Uterus (tissue), 4 donors: ENCODE results near the gene PLEKHA4. TPM values are rescaled to one million over a fixed set of nuclear protein-coding genes. Genes with fewer than 3 reads are reported as not detected.
A peak's percentile ranks its signal among the peaks of the same experiment; 100 is the strongest.

Experiments
- DNase-seq, 2 donors: peaks; one replicate each; pipeline ENCODE4 v3.0.0-alpha.2; 2019 to 2020
- H3K27ac ChIP-seq, 2 donors: fragments of 200-600 bp; sonication (generic); 1 replicate in 1 of 2; 2 replicates in 1 of 2; pipeline ENCODE4 v1.5.1; 2016 to 2018
- H3K27me3 ChIP-seq, 2 donors: fragments of 200-600 bp; sonication (generic); one replicate each; pipeline ENCODE4 v1.5.1; 2018 to 2019; ENCODE audit warnings: control low read depth in 1 of 2
- H3K36me3 ChIP-seq, 2 donors: fragments of 200-600 bp; sonication (generic); one replicate each; pipeline ENCODE4 v1.5.1; 2019; ENCODE audit warnings: control low read depth in 1 of 2
- H3K4me1 ChIP-seq, 2 donors: fragments of 200-600 bp; sonication (generic); one replicate each; pipeline ENCODE4 v1.5.1; 2018 to 2019; ENCODE audit warnings: control low read depth in 1 of 2
- H3K4me3 ChIP-seq, 2 donors: fragments of 200-600 bp; sonication (generic); 1 replicate in 1 of 2; 2 replicates in 1 of 2; pipeline ENCODE4 v1.5.1; 2018 to 2019; ENCODE audit warnings: mild to moderate bottlenecking in 1 of 2
- H3K9me3 ChIP-seq, 2 donors: fragments of 200-600 bp; sonication (generic); one replicate each; pipeline ENCODE4 v1.5.1; 2019; ENCODE audit warnings: control low read depth in 1 of 2
- POLR2A ChIP-seq, 2 donors: fragments of 450-650 bp; IDR thresholded peaks; one replicate each; pipeline ENCODE4 v1.6.1; 2016; ENCODE audit warnings: antibody characterized with exemption in 2 of 2, mild to moderate bottlenecking in 1 of 2, moderate library complexity in 1 of 2
- intact Hi-C: fragments of 100-400 bp; cut with DNase I; formaldehyde crosslinking; loops from one replicate; pipeline ENCODE4 v1.15.1; 2023; ENCODE audit warnings: low total_unique reads
- total RNA-seq, 4 donors: library from RNA; depleted of rRNA in 3 of 4; stranded (reverse); fragments of >200 nt in 3 of 4; gene quantifications; one replicate each; pipeline versions ENCODE4 v1.1.0 to v1.2.4, GENCODE V29; 2014 to 2023
- TF ChIP-seq, protein P1 (sequence below), 4 experiments: fragments of 200-600 bp in 2 of 4; fragments of 450-650 bp in 2 of 4; sonication (generic) in 2 of 4; IDR thresholded peaks; one replicate each; pipeline ENCODE4 v1.5.1; 2016 to 2019; ENCODE audit warnings: antibody characterized with exemption in 4 of 4, mild to moderate bottlenecking in 2 of 4, moderate library complexity in 1 of 4
- donor health status: DM: yes; HTN: yes; CAD: no.

PLEKHA4 gene
- total RNA-seq, 4 donors from 2014 or later, result 1.3 to 60.4 (median 10.4) TPM

DNA sequence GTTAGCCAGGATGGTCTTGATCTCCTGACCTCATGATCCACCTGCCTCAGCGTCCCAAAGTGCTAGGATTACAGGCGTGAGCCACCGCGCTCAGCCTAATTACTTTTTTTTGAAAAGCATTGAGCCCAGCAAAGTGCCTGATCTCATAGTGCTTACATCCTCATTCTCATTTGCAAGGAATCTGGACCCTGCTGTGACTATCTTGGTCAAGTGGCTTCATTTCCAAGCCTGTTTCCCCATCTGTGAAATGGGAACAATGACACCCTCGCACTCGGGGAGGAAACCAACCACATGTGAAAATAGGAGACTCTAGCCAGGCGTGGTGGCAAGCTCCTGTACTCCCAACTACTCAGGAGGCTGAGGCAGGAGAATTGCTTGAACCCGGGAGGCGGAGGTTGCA is 1.6 kb upstream of the PLEKHA4 start:
- no peak for DNase-seq
- Histone ChIP-seq H3K27me3 (no peaks in the 10 kb centered on the region), H3K36me3 (no peaks in the 10 kb centered on the region), H3K4me1 (peaks cover 6 to 7% of the 10 kb centered on the region in 2 donors), H3K4me3 (no peak overlapping the region), H3K27ac (no peak overlapping the region), H3K9me3 (no peaks in the 10 kb centered on the region)
- intact Hi-C loops, result no loop called here
- TF ChIP-seq, protein P1, sequence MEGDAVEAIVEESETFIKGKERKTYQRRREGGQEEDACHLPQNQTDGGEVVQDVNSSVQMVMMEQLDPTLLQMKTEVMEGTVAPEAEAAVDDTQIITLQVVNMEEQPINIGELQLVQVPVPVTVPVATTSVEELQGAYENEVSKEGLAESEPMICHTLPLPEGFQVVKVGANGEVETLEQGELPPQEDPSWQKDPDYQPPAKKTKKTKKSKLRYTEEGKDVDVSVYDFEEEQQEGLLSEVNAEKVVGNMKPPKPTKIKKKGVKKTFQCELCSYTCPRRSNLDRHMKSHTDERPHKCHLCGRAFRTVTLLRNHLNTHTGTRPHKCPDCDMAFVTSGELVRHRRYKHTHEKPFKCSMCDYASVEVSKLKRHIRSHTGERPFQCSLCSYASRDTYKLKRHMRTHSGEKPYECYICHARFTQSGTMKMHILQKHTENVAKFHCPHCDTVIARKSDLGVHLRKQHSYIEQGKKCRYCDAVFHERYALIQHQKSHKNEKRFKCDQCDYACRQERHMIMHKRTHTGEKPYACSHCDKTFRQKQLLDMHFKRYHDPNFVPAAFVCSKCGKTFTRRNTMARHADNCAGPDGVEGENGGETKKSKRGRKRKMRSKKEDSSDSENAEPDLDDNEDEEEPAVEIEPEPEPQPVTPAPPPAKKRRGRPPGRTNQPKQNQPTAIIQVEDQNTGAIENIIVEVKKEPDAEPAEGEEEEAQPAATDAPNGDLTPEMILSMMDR (IDR thresholded peaks at IDR 0.05), result no peak
- TF ChIP-seq POLR2A (IDR thresholded peaks at IDR 0.05), result no peak

DNA sequence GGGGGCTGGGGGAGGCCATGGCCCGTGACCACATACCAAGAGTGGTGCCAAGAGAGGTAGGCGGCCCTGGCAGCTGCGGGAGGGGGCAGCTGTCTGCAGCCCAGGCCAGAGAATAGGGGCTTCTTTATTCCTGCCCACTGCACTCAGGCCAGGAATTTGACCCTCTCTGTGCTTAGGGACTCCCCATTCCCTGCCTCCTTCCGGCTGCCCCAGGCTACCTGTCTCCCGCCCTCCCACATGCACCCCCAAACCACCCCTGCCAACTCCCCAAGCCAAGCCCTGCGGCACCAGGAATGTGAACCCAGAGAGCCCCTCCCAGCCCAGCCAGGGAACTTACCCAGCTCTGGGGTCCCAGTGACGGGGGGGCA is 687 bp downstream of the PLEKHA4 start:
- H3K27me3 ChIP-seq, result no peaks in the 10 kb centered on the region
- DNase-seq, result no peak
- H3K4me3 ChIP-seq, result peak overlapping the region; percentile 31 to 47
- intact Hi-C loops, result no loop called here
- peak overlapping the region; percentile 89 to 94 for H3K27ac ChIP-seq
- no peaks in the 10 kb centered on the region for H3K9me3 ChIP-seq
- no peaks in the 10 kb centered on the region for H3K36me3 ChIP-seq
- H3K4me1 ChIP-seq, result peaks cover 6 to 7% of the 10 kb centered on the region in 2 donors
- no peak for TF ChIP-seq POLR2A (IDR thresholded peaks at IDR 0.05)
- TF ChIP-seq, protein P1 (IDR thresholded peaks at IDR 0.05), result no peak

DNA sequence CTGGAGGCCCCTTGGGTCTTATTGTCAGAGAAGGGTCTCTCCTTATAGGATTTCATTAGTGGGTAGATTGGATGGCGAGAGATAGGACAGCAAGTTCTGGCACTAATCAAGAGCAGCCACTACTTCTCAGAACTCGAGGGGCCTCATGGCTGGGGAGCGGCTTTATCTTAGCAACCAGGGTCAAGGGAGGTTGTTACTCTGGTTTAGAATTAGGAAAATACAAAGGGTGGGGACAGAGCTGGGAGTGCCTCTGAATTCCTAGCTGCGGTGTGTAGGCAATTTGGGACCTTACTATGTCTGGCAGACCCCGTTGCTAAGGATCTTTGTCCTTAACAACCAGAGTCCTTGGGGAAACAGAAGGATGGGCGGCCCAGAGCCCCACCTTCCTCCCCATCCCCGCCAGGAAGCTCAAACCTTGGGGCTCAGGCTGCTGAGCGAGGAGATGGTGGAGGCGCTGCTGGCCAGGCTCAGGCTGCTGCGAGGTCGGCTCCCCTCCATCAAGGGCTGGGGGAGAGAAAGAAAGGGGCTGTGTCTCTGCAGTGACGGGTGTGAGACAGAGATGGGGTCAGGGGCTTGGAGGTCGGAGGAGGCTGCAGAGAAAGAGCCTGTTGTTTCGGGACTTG is 1.2 kb downstream of the PLEKHA4 start:
- Histone ChIP-seq H3K27me3 (no peaks in the 10 kb centered on the region), H3K4me3 (peak overlapping the region; percentile 31 to 47), H3K36me3 (no peaks in the 10 kb centered on the region), H3K9me3 (no peaks in the 10 kb centered on the region), H3K27ac (peak overlapping the region; percentile 89 to 94), H3K4me1 (peaks cover 6 to 7% of the 10 kb centered on the region in 2 donors)
- no peak for TF ChIP-seq POLR2A (IDR thresholded peaks at IDR 0.05)
- TF ChIP-seq, protein P1 (IDR thresholded peaks at IDR 0.05), result no peak
- intact Hi-C loops, result no loop called here
- DNase-seq, result no peak

DNA sequence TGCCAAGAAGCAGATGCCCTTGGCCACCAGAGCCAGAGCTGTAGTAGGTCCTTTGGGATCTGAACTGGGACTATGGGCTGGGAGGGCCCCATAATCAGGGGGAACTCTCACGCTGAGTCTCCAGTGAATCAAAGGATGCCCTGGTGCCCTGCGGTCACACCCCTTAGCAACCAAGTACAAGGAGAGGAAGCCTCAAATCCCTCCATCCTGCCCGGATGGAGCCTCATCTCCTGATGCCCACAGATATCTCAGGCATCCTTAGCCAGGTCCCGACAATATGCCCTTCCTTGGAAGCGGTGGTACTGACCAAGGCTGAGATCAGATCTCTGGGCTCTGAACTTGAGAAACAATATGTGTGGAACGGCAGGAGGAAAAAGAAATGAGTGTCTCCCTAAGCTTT is 1.7 kb downstream of the PLEKHA4 start:
- no peaks in the 10 kb centered on the region for H3K36me3 ChIP-seq
- intact Hi-C loops, result no loop called here
- H3K27ac ChIP-seq, result peak overlapping the region in 1 of 2 donors; percentile 89
- H3K4me3 ChIP-seq, result no peak overlapping the region
- peaks cover 6 to 7% of the 10 kb centered on the region in 2 donors for H3K4me1 ChIP-seq
- H3K9me3 ChIP-seq, result no peaks in the 10 kb centered on the region
- no peak for DNase-seq
- TF ChIP-seq, protein P1 (IDR thresholded peaks at IDR 0.05), result no peak
- TF ChIP-seq POLR2A (IDR thresholded peaks at IDR 0.05), result no peak
- H3K27me3 ChIP-seq, result no peaks in the 10 kb centered on the region

DNA sequence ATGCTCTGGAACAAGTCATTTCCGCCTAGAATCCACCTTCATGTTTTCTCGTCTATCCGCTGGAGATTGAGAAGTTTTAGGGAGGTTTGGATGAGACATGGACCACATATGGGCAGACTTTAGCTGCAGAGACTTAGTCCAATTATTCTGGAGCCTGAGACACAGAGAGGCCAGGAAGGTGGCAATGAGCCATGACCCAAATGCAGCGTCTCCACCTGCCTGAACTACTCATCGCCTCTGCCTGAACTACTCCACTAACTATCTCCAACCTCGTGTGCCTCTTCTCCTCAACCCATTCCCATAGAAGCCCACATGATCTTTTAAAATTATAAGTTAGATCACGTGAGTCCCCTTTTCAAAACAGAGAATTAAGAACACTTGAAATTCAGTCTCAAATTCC is 5.6 kb downstream of the PLEKHA4 start:
- no peak overlapping the region for H3K4me3 ChIP-seq
- no peaks in the 10 kb centered on the region for H3K36me3 ChIP-seq
- H3K9me3 ChIP-seq, result no peaks in the 10 kb centered on the region
- peaks cover 6% of the 10 kb centered on the region in 2 donors for H3K4me1 ChIP-seq
- no peak overlapping the region for H3K27ac ChIP-seq
- intact Hi-C loops, result no loop called here
- no peaks in the 10 kb centered on the region for H3K27me3 ChIP-seq
- no peak for DNase-seq
- no peak for TF ChIP-seq POLR2A (IDR thresholded peaks at IDR 0.05)
- TF ChIP-seq, protein P1 (IDR thresholded peaks at IDR 0.05), result no peak
